ENCODE results near the gene CRTC1. TPM values are rescaled to one million over a fixed set of nuclear protein-coding genes. Genes with fewer than 3 reads are reported as not detected.

CRTC1 gene
- total and polyA plus RNA-seq, 2 of the 13 experiments (the other 11 are each of a cell fraction or from before 2014, with no cell fraction given) = 2.0 to 2.7 TPM

DNA sequence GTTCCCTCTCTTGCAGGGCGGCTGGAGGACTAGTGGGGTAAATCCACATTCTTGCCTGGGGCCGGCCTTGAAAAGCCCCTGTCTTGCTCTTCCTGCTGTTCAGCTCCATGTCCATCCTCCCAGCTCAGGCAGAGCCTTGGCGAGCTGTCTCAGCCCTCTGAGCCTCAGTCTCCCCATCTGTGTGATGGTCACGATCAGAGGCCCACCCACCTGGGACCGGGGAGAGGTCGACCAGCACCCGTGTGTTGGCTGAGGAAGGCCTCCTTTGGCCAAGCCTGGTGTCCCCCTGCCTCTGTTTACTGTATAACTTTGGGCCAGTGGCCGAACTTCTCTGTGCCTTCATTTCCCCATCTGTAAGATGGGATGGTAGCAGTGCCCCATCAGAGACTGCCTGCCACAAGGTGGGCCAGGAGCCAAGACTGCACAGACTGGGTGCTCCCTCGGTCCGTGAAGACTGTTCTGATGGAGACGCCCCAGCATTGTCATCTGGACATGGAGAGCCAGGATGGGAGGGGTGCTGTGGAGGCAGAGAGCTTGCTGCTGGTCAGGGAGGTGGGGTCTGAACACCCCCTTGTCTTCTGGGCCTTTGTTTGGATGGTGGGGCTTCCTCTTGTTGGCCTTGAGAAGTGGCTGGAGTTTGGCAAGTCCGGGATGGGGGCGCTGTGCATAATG, 28.2 kb upstream of the CRTC1 start:
- no peaks in the 10 kb centered on the region for H3K9me3 ChIP-seq (ENCODE audit: low read length)
- ATAC-seq = no peak
- no TSS peak for BruUV-seq (replicated peaks)
- TF ChIP-seq, protein P1, sequence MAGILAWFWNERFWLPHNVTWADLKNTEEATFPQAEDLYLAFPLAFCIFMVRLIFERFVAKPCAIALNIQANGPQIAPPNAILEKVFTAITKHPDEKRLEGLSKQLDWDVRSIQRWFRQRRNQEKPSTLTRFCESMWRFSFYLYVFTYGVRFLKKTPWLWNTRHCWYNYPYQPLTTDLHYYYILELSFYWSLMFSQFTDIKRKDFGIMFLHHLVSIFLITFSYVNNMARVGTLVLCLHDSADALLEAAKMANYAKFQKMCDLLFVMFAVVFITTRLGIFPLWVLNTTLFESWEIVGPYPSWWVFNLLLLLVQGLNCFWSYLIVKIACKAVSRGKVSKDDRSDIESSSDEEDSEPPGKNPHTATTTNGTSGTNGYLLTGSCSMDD (CRISPR knock-in tag; IDR thresholded peaks at IDR 0.05) = no peak
- TF ChIP-seq ZNF782 (CRISPR knock-in tag; IDR thresholded peaks at IDR 0.05; ENCODE audit: borderline replicate concordance) (no peak), SNAPC2 (CRISPR knock-in tag; IDR thresholded peaks at IDR 0.05) (no peak), ZFY (CRISPR knock-in tag; IDR thresholded peaks at IDR 0.05) (no peak)
- TF ChIP-seq, protein P2, sequence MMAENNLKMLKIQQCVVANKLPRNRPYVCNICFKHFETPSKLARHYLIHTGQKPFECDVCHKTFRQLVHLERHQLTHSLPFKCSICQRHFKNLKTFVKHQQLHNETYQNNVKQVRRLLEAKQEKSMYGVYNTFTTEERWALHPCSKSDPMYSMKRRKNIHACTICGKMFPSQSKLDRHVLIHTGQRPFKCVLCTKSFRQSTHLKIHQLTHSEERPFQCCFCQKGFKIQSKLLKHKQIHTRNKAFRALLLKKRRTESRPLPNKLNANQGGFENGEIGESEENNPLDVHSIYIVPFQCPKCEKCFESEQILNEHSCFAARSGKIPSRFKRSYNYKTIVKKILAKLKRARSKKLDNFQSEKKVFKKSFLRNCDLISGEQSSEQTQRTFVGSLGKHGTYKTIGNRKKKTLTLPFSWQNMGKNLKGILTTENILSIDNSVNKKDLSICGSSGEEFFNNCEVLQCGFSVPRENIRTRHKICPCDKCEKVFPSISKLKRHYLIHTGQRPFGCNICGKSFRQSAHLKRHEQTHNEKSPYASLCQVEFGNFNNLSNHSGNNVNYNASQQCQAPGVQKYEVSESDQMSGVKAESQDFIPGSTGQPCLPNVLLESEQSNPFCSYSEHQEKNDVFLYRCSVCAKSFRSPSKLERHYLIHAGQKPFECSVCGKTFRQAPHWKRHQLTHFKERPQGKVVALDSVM (CRISPR knock-in tag; IDR thresholded peaks at IDR 0.05) = no peak
- H3K4me2 ChIP-seq (ENCODE audit: low read depth, low read length) = no peak overlapping the region
- no peak overlapping the region for H3K4me3 ChIP-seq (replicated peaks in 1 of 3; ENCODE audit: insufficient read depth in 1 of 3, low read depth in 2 of 3, low read length in 3 of 3)
- WGBS (ENCODE audit: low lambda C conversion rate) = 75% methylated on average over 4 of the region's 13 CpGs
- no peaks in the 10 kb centered on the region for H3K4me1 ChIP-seq (ENCODE audit: insufficient read depth, low read length)
- in situ Hi-C loops (cut with HindIII; ENCODE audit: extremely low pct_ligation_motif_present, low pct_unique_long_range_greater_than_20kb) = no loop called here
- no peak overlapping the region for H3K27ac ChIP-seq (ENCODE audit: extremely low read length, insufficient read depth, low read length)
- POLR2A ChIA-PET = no interaction called here
- no peak for DNase-seq (ENCODE audit: low spot score)
- CTCF ChIA-PET (ENCODE audit: low intra/inter-chr PET ratio, low total read pairs) = no interaction called here
- no peak for FAIRE-seq
- no peaks in the 10 kb centered on the region for H3K27me3 ChIP-seq (ENCODE audit: control insufficient read depth in 1 of 2, insufficient read depth in 2 of 2, low read length in 2 of 2)
- no peak overlapping the region for H2AFZ ChIP-seq (ENCODE audit: low read length)
- H3K9ac ChIP-seq (ENCODE audit: insufficient read depth, low read depth, low read length) = no peak overlapping the region
- 0 out of 2 replicates have a peak, but pooled peaks cover 2% of the 10 kb centered on the region for H4K20me1 ChIP-seq (ENCODE audit: insufficient read depth, low read length)
- no peaks in the 10 kb centered on the region for H3K36me3 ChIP-seq (replicated peaks in 1 of 2; ENCODE audit: control insufficient read depth in 1 of 2, insufficient read depth in 2 of 2, low read length in 2 of 2)
- intact Hi-C loops (cut with micrococcal nuclease; ENCODE audit: unreplicated experiment) = no loop called here
- H3K79me2 ChIP-seq (ENCODE audit: insufficient read depth, low read length) = no peaks in the 10 kb centered on the region

All from HepG2 (cell line).